ENCODE data around the gene ZNF486.
"Not testable (repeated sequence)": the region's sequence is repeated elsewhere in the genome, so short reads cannot be mapped to it uniquely, and the experiment has no call there.

ZNF486 gene

DNA sequence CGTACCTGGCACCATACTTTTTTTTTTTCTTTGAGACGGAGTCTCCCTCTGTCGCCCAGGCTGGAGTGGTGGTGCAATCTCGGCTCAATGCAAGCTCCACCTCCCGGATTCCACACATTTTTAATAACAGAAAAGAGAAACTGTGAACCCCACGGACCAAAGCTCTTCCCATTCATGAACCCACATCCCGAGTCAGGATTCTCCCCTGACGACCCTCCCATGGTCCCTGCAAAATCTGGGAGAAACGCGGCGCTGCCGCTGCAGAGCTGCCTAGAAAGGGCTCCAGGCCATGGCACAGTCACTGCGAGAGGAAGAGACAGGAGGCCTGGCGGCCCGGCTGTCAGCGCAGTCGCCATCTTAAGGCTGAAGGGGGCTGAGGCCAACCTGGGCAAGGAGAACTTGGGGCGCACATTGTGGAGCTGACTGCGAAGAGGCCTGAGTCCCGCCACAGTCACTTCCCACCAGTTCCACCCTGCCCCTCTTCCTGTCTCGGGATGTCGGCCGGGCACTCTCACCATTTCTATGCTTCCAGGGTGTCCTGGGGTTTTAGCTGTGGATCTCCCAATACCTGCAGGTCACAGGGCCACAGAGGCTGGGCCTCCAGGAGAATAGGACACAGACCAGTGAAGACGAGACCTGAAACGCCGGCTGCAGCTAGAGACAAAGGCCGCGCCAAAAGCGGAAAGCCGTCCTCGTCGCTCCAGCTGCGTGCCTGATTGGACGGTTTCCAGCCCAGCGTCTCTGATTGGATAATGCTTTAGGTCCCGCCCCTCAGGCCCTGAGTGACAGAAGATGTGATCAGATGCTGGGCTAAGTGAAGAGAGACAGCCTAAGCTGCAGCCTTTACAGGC is 71.0 kb downstream of the ZNF486 start:
- Histone ChIP-seq H3K9me3 (ENCODE audit: control insufficient read depth, low read length) (no peaks in the 10 kb centered on the region), H3K4me3 (ENCODE audit: low read length) (peak overlapping the region; percentile 63), H3K9ac (ENCODE audit: low read length) (peak overlapping the region; percentile 45), H3K36me3 (ENCODE audit: control insufficient read depth, insufficient read depth, low read length) (no peaks in the 10 kb centered on the region), H3K4me1 (ENCODE audit: control insufficient read depth, insufficient read depth, low read length) (peaks cover under 1% of the 10 kb centered on the region), H3K27me3 (ENCODE audit: control insufficient read depth, insufficient read depth, low read length) (no peaks in the 10 kb centered on the region)

DNA sequence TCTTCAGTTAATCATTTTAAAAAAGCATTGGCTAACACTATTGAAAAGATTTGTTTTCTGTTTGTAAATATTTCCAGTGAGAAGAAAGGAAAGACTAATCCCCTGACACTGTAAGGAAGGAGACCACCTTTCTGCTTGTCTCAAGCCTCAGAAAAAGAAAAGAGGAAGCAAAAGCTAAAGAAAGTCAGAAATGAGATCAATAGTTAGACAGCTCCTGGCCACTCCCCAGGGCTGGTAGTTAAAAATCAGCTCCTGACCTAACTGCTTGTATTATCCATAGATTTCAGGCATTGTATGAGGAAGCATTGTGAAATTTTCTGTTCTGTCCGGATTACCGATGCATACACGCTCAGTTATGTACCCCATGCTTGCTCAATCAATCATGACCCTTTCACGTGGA is 76.6 kb downstream of the ZNF486 start:
- no peak overlapping the region for H3K4me3 ChIP-seq (ENCODE audit: low read length)
- H3K27me3 ChIP-seq (ENCODE audit: control insufficient read depth, insufficient read depth, low read length) = no peaks in the 10 kb centered on the region
- H3K9me3 ChIP-seq (ENCODE audit: control insufficient read depth, low read length) = no peaks in the 10 kb centered on the region
- no peak overlapping the region for H3K9ac ChIP-seq (ENCODE audit: low read length)
- H3K36me3 ChIP-seq (ENCODE audit: control insufficient read depth, insufficient read depth, low read length) = no peaks in the 10 kb centered on the region
- H3K4me1 ChIP-seq (ENCODE audit: control insufficient read depth, insufficient read depth, low read length) = peaks cover 7% of the 10 kb centered on the region

DNA sequence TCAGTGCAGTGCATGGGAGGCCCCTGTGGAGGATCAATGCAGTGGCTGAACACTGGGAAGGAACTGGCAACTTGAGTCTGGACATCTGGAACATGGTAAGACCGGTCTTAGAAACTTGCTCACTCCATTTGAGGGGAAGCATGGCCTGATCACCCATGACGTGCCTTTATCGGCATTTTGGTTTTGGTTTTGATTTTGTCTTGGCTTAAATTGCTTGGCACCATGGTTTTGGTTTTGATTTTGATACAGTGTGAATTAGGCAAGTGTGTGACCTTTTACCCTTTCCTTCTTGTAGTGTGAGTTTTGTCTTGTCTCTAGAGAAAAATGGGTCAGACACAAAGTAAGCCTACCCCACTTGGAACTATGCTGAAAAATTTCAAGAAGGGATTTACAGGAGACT is 77.3 kb downstream of the ZNF486 start:
- no peaks in the 10 kb centered on the region for H3K9me3 ChIP-seq (ENCODE audit: control insufficient read depth, low read length)
- no peaks in the 10 kb centered on the region for H3K27me3 ChIP-seq (ENCODE audit: control insufficient read depth, insufficient read depth, low read length)
- H3K36me3 ChIP-seq (ENCODE audit: control insufficient read depth, insufficient read depth, low read length) = no peaks in the 10 kb centered on the region
- H3K9ac ChIP-seq (ENCODE audit: low read length) = no peak overlapping the region
- H3K4me1 ChIP-seq (ENCODE audit: control insufficient read depth, insufficient read depth, low read length) = peaks cover 7% of the 10 kb centered on the region
- H3K4me3 ChIP-seq (ENCODE audit: low read length) = no peak overlapping the region

DNA sequence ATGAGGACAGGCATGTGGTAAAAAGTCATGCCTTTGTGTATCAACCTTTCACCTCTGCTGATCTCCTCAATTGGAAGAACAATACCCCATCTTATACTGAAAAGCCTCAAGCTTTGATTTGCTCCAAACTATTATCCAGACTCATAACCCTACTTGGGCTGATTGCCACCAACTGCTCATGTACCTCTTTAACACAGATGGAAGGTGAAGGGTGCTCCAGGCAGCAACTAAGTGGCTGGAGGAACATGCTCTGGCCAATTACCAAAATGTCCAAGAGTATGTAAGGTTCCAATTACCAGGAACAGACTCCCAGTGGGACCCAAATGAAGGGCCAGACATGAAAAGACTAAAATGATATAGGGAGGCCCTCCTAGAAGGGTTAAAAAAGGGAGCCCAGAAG is 78.3 kb downstream of the ZNF486 start:
- no peaks in the 10 kb centered on the region for H3K9me3 ChIP-seq (ENCODE audit: control insufficient read depth, low read length)
- H3K4me1 ChIP-seq (ENCODE audit: control insufficient read depth, insufficient read depth, low read length) = peaks cover 7% of the 10 kb centered on the region
- H3K4me3 ChIP-seq (ENCODE audit: low read length) = no peak overlapping the region
- no peaks in the 10 kb centered on the region for H3K27me3 ChIP-seq (ENCODE audit: control insufficient read depth, insufficient read depth, low read length)
- H3K9ac ChIP-seq (ENCODE audit: low read length) = no peak overlapping the region
- no peaks in the 10 kb centered on the region for H3K36me3 ChIP-seq (ENCODE audit: control insufficient read depth, insufficient read depth, low read length)

DNA sequence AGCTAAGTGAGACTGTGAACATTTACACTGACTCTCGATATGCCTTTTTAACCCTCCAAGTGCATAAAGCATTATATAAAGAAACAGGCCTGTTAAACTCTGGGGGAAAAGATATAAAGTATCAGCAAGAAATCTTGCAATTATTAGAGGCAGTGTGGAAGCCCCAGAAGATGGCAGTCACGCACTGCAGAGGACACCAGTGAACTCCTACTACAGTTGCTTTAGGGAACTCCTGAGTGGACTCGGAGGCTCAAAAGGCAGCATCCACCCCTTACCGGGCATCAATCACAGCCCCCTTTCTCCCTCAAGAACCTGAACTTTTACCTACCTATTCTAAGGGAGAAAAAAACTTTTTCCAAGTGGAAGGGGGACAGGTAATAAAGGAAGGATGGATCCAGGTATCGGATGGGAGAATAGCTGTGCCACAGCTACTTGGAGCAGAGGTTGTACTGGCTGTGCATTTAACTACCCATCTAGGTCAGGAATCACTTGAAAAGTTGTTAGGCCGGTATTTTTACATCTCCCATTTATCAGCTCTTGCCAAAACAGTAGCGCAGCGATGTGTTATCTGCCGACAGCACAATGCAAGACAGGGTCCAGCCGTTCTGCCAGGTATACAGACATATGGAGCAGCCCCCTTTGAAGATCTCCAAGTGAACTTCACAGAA is 80.1 kb downstream of the ZNF486 start:
- Histone ChIP-seq H3K27me3 (ENCODE audit: control insufficient read depth, insufficient read depth, low read length) (no peaks in the 10 kb centered on the region), H3K9ac (ENCODE audit: low read length) (no peak overlapping the region), H3K36me3 (ENCODE audit: control insufficient read depth, insufficient read depth, low read length) (no peaks in the 10 kb centered on the region), H3K4me1 (ENCODE audit: control insufficient read depth, insufficient read depth, low read length) (peaks cover 7% of the 10 kb centered on the region), H3K4me3 (ENCODE audit: low read length) (no peak overlapping the region), H3K9me3 (ENCODE audit: control insufficient read depth, low read length) (no peaks in the 10 kb centered on the region)

DNA sequence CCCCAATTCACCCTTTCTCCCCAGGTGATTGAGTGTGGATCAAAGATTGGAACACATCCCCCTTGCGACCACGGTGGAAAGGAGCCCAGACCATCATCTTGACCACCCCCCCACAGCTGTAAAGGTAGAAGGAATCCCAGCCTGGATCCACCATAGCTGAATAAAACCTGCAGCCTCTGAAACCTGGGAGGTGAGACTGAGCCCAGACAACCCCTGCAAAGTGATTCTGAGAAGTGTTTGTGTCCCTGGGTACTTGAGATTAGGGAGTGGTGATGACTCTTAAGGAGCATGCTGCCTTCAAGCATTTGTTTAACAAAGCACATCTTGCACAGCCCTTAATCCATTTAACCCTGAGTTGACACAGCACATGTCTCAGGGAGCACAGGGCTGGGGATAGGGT is 81.2 kb downstream of the ZNF486 start:
- H3K36me3 ChIP-seq (ENCODE audit: control insufficient read depth, insufficient read depth, low read length); H3K27me3 ChIP-seq (ENCODE audit: control insufficient read depth, insufficient read depth, low read length); H3K9me3 ChIP-seq (ENCODE audit: control insufficient read depth, low read length); H3K9ac ChIP-seq (ENCODE audit: low read length); H3K4me3 ChIP-seq (ENCODE audit: low read length); H3K4me1 ChIP-seq (ENCODE audit: control insufficient read depth, insufficient read depth, low read length): not testable (repeated sequence)

All from mucosa of stomach (tissue), 1 donor.